HG02678 (cell line): ENCODE results near the gene ZNF470.

Experiments
- ATAC-seq: cut with Tn5 transposase; IDR thresholded peaks from one replicate; pipeline ENCODE4 v1.9.1; 2021; ENCODE audit warnings: mild to moderate bottlenecking, moderate library complexity; ENCODE audit not compliant: unreplicated experiment

ZNF470 gene

DNA sequence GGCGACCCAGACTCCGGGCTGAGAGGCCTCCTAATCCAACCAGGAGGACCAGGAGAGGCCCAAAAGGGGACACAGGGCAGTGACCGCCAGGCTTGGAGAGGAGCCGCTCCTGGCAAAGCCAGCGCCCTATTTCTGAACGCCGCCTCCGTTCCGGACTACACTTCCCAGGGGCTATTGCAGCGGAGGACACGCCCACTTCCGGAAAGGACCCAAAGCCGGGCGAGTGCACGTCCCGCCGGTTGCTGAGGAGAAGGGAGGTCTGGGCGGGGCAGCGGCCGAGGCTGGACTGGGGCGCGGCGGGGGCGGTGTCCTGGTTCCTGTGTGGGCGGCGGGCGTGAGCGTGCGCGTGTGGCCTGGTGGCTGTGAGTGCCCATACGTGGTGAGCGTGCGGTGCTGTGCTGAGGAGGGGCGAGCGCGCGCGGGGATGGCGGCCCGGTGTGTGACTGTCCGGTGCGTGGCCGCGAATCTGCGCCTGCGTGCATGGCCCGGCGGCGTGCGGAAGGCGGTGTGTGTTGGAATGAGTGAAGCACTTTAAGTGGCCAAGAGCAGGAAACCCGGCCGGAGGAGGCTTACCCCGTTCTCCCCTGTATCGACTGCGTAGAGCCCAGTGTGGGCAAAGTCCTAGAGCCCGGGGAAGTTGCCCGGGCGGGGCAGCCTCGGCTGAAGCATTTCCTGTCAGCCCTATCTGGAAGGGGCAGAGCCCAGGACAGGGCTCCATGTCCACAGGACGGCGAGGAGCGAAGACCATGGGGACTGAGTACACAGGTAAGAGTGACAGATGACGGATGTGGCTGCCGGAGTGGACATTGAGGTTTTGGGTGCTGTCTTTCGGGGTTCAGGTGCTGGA lies at the start of gene ZNF470:
Gene ZNF470, plus strand, starts transcription at position 195 of the 847 bp plus-strand sequence. CDS start 2,844 bp downstream, outside the sequence.
- ATAC-seq = peak; percentile 95

- no peak for ATAC-seq
These were observed 41.9 kb upstream of the ZNF470 start for GRCh38 chr19:56525214-56525860.

- no peak for ATAC-seq
These were observed 29.8 kb upstream of the ZNF470 start for GRCh38 chr19:56537442-56537841.

- ATAC-seq = peak; percentile 78
These were observed 29.0 kb upstream of the ZNF470 start for GRCh38 chr19:56538254-56538760.

GRCh38 chr19:56538761-56539263 lies 28.5 kb upstream of the ZNF470 start, which contains the start of gene ZFP28:
ZFP28 (plus strand) TSS chr19:56538948; CDS start chr19:56539019, 71 bp downstream.
- peak; percentile 43 for ATAC-seq

DNA sequence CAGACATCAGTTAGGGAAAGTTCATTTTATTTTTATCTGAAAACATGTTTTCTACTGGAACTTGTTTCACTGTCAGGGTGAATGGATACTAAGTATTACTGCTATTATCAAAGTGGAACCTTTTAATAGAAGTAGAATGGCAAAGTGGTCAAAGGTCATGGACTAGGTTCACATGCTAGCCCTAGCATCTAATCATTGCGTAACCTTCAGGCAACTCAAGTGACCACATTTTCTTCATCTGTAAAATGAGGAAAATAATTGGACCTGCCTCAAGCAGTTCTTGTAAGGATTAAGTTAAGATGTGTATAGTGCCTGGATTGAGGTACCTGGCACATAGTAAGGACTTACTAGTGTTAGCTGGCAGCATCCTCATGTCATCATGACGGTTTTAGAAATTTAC lies 23.5 kb upstream of the ZNF470 start:
- ATAC-seq = no peak

DNA sequence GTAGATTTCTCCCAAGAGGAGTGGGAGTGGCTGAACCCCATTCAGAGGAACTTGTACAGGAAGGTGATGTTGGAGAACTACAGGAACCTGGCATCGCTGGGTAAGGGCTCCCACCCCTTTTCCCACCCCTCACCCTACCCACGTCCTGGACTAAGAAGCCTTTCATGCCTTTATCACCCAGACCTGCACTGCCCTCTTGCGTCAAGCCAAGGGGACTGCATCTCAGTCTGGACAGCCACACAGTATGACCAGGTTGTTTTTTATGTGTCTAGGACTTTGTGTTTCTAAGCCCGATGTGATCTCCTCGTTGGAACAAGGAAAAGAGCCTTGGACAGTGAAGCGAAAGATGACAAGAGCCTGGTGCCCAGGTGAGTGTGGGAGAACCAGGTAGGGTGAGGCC lies 19.7 kb upstream of the ZNF470 start:
- ATAC-seq = no peak

DNA sequence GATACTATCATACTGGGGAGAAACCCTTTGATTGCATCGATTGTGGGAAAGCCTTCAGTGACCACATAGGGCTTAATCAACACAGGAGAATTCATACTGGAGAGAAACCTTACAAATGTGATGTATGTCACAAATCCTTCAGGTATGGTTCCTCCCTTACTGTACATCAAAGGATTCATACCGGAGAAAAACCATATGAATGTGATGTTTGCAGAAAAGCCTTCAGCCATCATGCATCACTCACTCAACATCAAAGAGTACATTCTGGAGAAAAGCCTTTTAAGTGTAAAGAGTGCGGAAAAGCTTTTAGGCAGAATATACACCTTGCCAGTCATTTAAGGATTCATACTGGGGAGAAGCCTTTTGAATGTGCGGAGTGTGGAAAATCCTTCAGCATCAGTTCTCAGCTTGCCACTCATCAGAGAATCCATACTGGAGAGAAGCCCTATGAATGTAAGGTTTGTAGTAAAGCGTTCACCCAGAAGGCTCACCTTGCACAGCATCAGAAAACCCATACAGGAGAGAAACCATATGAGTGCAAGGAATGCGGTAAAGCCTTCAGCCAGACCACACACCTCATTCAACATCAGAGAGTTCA lies 12.9 kb upstream of the ZNF470 start:
- no peak for ATAC-seq

- no peak for ATAC-seq
These were observed 4.5 kb upstream of the ZNF470 start for GRCh38 chr19:56562766-56563165.

DNA sequence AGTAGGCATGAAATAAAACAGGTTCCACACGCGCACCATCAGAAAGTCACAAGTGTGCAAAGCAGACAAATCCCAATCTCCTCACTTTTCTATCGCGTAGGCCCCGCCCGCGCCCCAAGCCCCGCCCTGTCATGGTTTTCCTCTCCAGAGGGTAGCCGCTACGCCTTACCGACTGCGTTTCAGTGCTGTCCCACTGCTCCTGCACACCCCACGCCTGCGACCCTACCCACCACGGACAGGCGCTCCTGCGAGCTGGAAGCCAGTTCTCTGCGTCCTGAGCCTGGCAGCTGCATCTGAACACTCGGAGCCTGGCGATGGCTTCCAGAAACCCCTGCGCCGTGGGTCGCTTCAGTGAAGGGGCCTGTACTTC lies 379 bp upstream of the ZNF470 start:
- ATAC-seq = peak; percentile 25

DNA sequence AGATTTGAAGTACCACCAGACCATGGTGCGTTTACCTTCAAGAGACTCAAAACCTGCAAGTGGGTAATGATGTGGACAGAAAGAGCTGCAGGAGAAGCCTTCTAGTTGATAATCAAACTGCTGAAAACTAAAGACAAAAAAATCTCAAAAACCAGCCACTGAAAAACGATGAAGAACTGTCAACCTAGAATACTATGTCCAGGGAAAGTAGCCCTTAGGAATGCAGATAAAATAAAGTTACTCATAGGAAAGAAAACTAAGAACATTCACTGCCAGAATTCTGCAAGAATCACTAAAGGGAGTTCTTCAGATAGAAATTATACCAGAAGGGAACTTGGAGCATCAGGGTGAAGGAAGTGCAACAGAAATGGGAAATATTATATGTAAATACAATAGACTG lies 5.3 kb downstream of the ZNF470 start:
- no peak for ATAC-seq

GRCh38 chr19:56573914-56574313 lies 6.6 kb downstream of the ZNF470 start:
- ATAC-seq = no peak

DNA sequence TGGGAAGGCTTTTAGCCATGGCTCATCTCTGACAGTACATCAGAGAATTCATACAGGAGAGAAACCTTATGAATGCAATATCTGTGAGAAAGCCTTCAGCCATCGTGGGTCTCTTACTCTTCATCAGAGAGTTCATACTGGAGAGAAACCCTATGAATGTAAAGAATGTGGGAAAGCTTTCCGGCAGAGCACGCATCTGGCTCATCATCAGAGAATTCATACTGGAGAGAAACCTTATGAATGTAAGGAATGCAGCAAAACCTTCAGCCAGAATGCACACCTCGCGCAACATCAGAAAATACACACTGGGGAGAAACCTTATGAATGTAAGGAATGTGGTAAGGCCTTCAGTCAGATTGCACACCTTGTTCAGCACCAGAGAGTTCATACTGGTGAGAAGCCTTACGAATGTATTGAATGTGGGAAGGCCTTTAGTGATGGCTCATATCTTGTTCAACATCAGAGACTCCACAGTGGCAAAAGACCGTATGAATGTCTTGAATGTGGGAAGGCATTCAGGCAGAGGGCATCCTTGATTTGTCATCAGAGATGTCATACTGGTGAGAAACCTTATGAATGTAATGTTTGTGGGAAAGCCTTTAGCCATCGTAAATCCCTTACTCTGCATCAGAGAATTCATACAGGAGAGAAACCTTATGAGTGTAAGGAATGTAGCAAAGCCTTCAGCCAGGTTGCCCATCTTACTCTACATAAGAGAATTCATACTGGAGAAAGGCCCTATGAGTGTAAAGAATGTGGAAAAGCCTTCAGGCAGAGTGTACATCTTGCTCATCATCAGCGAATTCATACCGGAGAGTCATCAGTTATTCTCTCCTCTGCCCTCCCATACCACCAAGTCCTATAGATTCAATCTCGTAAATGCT lies 10.7 kb downstream of the ZNF470 start:
- ATAC-seq = no peak

- ATAC-seq = no peak
These were observed 27.1 kb downstream of the ZNF470 start for GRCh38 chr19:56594446-56594782.

GRCh38 chr19:56594783-56595547 lies 27.7 kb downstream of the ZNF470 start, which contains the start of gene ZNF71:
ZNF71 (plus strand) TSS chr19:56595302; CDS start chr19:56601559, 6,257 bp downstream.
- peak; percentile 96 for ATAC-seq

- peak; percentile 13 for ATAC-seq
These were observed 28.3 kb downstream of the ZNF470 start for GRCh38 chr19:56595548-56595899.

DNA sequence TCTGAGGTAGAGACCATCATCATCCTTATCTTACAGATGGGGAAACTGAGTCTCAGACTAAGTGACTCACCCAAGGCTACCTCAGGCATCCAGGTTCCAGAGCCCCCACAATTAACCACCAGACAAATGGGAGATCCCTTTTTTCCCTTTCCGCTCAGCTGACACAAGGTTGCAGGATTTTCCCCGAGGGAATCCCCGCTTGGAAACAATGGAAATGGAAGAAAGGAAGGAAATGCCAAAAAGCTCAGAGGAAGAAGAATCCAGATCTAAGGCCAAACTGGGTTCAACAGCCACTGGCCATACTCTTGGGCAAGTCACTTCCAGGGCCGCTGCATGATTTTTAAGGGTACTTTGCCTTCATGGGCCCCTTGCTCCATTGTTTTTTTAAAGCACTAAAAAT lies 29.4 kb downstream of the ZNF470 start:
- no peak for ATAC-seq

GRCh38 chr19:56597696-56598095 lies 30.4 kb downstream of the ZNF470 start:
- ATAC-seq = no peak

DNA sequence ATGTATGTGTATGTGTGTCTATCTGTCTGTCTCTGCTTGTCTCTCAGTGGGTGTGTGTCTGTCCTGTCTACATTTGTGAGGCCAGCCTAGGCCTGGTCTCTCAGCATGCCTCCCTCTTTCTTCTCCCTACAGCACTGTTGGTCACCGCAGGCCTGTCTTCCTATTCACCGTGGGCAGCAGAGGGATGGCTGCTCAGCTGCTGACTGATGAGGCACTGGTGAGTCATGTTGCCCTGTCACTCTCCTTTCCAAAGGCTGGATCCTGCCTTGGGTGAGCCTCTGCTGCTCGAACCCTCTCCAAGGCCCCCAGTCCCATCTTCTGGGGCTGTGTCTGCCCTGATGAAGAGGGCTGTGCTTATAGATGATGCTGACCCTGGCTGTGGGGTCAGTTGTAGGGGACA lies 34.1 kb downstream of the ZNF470 start:
- ATAC-seq = no peak

DNA sequence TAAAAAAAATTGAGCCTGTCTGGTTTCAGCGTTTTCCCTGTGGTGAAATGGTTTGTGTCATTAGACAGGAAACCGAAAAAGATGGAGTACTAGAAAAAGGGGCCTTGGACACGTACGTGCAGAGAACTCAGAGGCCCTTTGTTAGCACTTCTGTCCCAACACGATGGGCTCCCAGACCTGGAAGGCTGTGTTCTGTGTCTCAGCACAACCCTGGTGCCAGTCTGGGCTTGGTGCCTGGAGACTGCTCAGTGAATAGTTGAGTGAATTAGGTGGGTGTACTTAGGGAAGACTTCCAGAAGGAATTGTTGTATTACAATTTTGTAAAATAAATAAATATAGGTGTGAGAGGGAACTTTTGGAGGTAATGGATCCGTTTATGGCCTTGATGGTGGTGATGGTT lies 36.6 kb downstream of the ZNF470 start:
- ATAC-seq = no peak
